Adrenal gland (tissue), 12 donors: ENCODE data around the gene PRDM16. TPM values are rescaled to one million over a fixed set of nuclear protein-coding genes. Genes with fewer than 3 reads are reported as not detected.

Source experiments
- DNase-seq, 7 donors: peaks; one replicate each; pipeline ENCODE4 v3.0.0-alpha.2; 2019 to 2020
- H3K27ac ChIP-seq, 5 donors: fragments of 200-600 bp; sonication (generic) in 4 of 5; 1 replicate in 3 of 5; 2 replicates in 2 of 5; pipeline versions ENCODE4 v1.5.1 to v1.8.0; 2016 to 2020; ENCODE audit warnings: mild to moderate bottlenecking in 1 of 5
- H3K27me3 ChIP-seq: fragments of 200-600 bp; 2 replicates; pipeline ENCODE4 v1.8.0; 2021
- H3K36me3 ChIP-seq, 2 donors: fragments of 200-600 bp; replicated peaks in 1 of 2; 1 replicate in 1 of 2; 2 replicates in 1 of 2; pipeline versions ENCODE4 v1.5.1 to v1.8.0; 2018 to 2022
- H3K4me1 ChIP-seq, 2 donors: fragments of 200-600 bp; replicated peaks in 1 of 2; 1 replicate in 1 of 2; 2 replicates in 1 of 2; pipeline versions ENCODE4 v1.5.1 to v1.8.0; 2018 to 2021
- H3K4me3 ChIP-seq, 4 donors: fragments of 200-600 bp; sonication (generic) in 3 of 4; one replicate each; pipeline ENCODE4 v1.5.1; 2016 to 2018
- H3K9me3 ChIP-seq, 3 donors: fragments of 200-600 bp; sonication (generic) in 1 of 3; replicated peaks in 1 of 3; 1 replicate in 2 of 3; 2 replicates in 1 of 3; pipeline versions ENCODE4 v1.5.1 to v1.8.0; 2016 to 2021
- POLR2A ChIP-seq, 2 donors: fragments of 450-650 bp; IDR thresholded peaks; one replicate each; pipeline ENCODE4 v1.6.1; 2017; ENCODE audit warnings: antibody characterized with exemption in 2 of 2, mild to moderate bottlenecking in 2 of 2, moderate library complexity in 1 of 2
- WGBS, 4 donors: extraction: QIAGEN DNeasy Blood & Tissue Kit in 2 of 4; methylation state at CpG; one replicate each; pipeline versions ENCODE4 v1.1.5 to v1.1.7; 2013 to 2017; 5-methylcytosine and 5-hydroxymethylcytosine counted together
- intact Hi-C, 2 donors: fragments of 100-400 bp; cut with DNase I; formaldehyde crosslinking; loops; one replicate each; pipeline versions ENCODE4 v1.14.1 to v1.15.0; 2022 to 2023
- polyA plus RNA-seq, 3 donors: library from polyadenylated mRNA; stranded (reverse); fragments of 200-250 nt in 2 of 3; fragments of 350-450 nt in 1 of 3; fragmentation: Illumina TruSeq in 1 of 3; extraction: RNeasy Lipid Tissue Mini Kit (QIAGEN cat#74804) in 1 of 3; gene quantifications; one replicate each; pipeline ENCODE4 v1.2.3, GENCODE V29; 2013 to 2014
- total RNA-seq, 9 donors: library from RNA; depleted of rRNA in 4 of 9; stranded (reverse); fragments of >200 nt in 4 of 9; fragments of 120-200 nt in 1 of 9; fragmentation: NEBNext Ultra II Directional in 1 of 9; extraction: Animal tissue kit (Norgen Biotek cat#: 25700) in 1 of 9; gene quantifications; one replicate each; pipeline versions ENCODE4 v1.1.0 to v1.2.4, GENCODE V29; 2013 to 2023
- TF ChIP-seq, protein P1 (sequence below), 6 experiments: fragments of 450-650 bp in 4 of 6; fragments of 200-600 bp in 2 of 6; sonication (generic) in 1 of 6; IDR thresholded peaks; 1 replicate in 5 of 6; 2 replicates in 1 of 6; pipeline versions ENCODE4 v1.5.1 to v1.8.0; 2016 to 2021; ENCODE audit warnings: antibody characterized with exemption in 6 of 6, mild to moderate bottlenecking in 2 of 6, moderate library complexity in 1 of 6
- donor health status: healthy with polysubstance abuse.
- donor health status: Bipolar disorder and iron deficiency.
- donor health status: DM: yes; HTN: yes; CAD: no.
- donor health status: DM: no; HTN: no; CAD: no.
- donor health status: DM: no; HTN: no; CAD: no.
- donor health status: DM: yes; HTN: yes; CAD: no.

The PRDM16 gene
- total and polyA plus RNA-seq, 12 donors, result 0.04 to 2.8 (median 0.61) TPM; not detected in 1

GRCh38 chr1:3263790-3264189 lies 194.8 kb downstream of the PRDM16 start:
- intact Hi-C loops, result no loop called here
- WGBS, 4 donors, result 64 to 83% (median 77%) methylated on average over 10 of the region's 10 CpGs
- Histone ChIP-seq H3K36me3 (no peaks in the 10 kb centered on the region), H3K4me3 (no peak overlapping the region), H3K27ac (no peak overlapping the region), H3K4me1 (no peaks in the 10 kb centered on the region), H3K27me3 (no peaks in the 10 kb centered on the region), H3K9me3 (no peaks in the 10 kb centered on the region)
- DNase-seq, result no peak
- TF ChIP-seq, protein P1, sequence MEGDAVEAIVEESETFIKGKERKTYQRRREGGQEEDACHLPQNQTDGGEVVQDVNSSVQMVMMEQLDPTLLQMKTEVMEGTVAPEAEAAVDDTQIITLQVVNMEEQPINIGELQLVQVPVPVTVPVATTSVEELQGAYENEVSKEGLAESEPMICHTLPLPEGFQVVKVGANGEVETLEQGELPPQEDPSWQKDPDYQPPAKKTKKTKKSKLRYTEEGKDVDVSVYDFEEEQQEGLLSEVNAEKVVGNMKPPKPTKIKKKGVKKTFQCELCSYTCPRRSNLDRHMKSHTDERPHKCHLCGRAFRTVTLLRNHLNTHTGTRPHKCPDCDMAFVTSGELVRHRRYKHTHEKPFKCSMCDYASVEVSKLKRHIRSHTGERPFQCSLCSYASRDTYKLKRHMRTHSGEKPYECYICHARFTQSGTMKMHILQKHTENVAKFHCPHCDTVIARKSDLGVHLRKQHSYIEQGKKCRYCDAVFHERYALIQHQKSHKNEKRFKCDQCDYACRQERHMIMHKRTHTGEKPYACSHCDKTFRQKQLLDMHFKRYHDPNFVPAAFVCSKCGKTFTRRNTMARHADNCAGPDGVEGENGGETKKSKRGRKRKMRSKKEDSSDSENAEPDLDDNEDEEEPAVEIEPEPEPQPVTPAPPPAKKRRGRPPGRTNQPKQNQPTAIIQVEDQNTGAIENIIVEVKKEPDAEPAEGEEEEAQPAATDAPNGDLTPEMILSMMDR (IDR thresholded peaks at IDR 0.05), result no peak
- no peak for TF ChIP-seq POLR2A (IDR thresholded peaks at IDR 0.05)

DNA sequence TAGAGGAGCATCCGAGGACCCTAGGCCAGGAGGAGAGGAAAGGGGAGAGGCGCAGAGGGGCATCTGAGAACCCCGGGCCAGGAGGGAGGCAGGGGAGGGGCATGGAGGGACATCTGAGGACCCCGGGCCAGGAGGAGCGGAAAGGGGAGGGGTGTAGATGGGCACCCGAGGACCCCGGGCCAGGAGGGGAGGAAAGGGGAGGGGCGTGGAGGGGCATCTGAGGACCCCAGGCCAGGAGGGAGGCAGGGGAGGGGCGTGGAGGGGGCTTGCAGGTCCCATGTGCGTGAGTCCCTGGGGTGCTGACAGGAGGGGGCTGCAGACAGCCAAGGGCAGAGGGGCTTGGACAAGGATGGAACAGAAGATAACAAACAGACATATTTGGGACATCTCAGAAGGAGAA lies 195.5 kb downstream of the PRDM16 start:
- no peak for DNase-seq
- TF ChIP-seq, protein P1 (IDR thresholded peaks at IDR 0.05), result no peak
- TF ChIP-seq POLR2A (IDR thresholded peaks at IDR 0.05), result no peak
- no peak overlapping the region for H3K27ac ChIP-seq
- no peak overlapping the region for H3K4me3 ChIP-seq
- H3K27me3 ChIP-seq, result no peaks in the 10 kb centered on the region
- intact Hi-C loops, result no loop called here
- 65 to 69% (median 67%) methylated on average over 10 of the region's 10 CpGs for WGBS, 4 donors
- no peaks in the 10 kb centered on the region for H3K9me3 ChIP-seq
- no peaks in the 10 kb centered on the region for H3K4me1 ChIP-seq
- no peaks in the 10 kb centered on the region for H3K36me3 ChIP-seq

DNA sequence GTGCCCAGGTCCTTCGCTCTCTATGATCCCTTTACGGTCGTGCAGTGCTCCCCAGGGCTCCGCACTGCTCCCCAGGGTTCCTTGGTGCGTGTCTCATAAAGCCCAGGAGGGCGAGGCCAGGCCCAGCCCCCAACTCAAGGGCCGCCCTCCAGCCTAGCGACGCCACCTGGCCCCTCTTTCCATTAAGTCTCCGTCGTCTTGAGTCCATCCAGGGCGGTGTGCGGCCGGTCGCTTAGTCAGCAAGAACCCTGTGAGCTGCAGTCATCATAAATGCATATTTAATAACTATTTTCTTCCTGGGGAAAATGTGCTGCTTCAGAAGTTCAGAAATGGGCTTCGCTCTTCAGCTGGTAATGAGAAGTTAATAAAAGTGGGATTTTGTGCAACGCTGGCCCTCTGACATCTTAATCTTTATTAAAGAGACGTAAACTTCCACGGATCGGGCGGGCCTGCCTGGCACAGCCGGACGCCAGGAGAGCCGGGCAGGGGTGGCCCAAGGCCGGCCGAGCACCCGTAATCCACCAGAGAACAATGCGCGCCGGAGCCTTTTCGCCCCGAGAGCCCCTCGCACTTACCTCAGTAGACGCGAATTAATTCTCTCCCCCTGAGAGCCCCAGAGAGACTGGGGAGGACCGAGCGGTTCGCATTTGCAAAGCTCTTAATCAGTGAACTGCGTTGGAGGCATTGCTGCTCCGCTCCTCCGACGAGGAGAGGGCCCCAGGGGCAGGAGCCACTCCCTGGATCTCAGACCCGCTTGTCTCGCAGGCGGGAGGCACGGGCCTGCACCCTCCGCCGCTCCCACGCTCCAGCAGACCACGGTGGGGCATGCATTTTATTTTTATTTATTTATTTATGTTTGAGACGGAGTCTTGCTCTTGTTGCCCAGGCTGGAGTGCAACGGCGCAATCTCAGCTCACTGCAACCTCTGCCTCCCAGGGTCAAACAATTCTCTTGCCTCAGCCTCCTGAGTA lies 197.1 kb downstream of the PRDM16 start:
- H3K4me3 ChIP-seq, result no peak overlapping the region
- intact Hi-C loops, result no loop called here
- 77 to 84% (median 81%) methylated on average over 45 to 53 of the region's 53 CpGs for WGBS, 4 donors
- no peak for DNase-seq
- no peak overlapping the region for H3K27ac ChIP-seq
- no peak for TF ChIP-seq POLR2A (IDR thresholded peaks at IDR 0.05)
- TF ChIP-seq, protein P1 (IDR thresholded peaks at IDR 0.05), result no peak
- no peaks in the 10 kb centered on the region for H3K27me3 ChIP-seq
- no peaks in the 10 kb centered on the region for H3K4me1 ChIP-seq
- no peaks in the 10 kb centered on the region for H3K9me3 ChIP-seq
- H3K36me3 ChIP-seq, result no peaks in the 10 kb centered on the region

- H3K36me3 ChIP-seq, result no peaks in the 10 kb centered on the region
- WGBS, 4 donors, result 84 to 88% (median 85%) methylated on average over 22 to 27 of the region's 27 CpGs
- H3K4me3 ChIP-seq, result no peak overlapping the region
- no peak for DNase-seq
- no peaks in the 10 kb centered on the region for H3K27me3 ChIP-seq
- H3K4me1 ChIP-seq, result no peaks in the 10 kb centered on the region
- no peak overlapping the region for H3K27ac ChIP-seq
- no peaks in the 10 kb centered on the region for H3K9me3 ChIP-seq
- TF ChIP-seq POLR2A (IDR thresholded peaks at IDR 0.05), result no peak
- TF ChIP-seq, protein P1 (IDR thresholded peaks at IDR 0.05), result no peak
- intact Hi-C loops, result no loop called here
Observed at GRCh38 chr1:3266870-3267549, 198.0 kb downstream of the PRDM16 start.
